Transverse colon (tissue), 3 donors: ENCODE data around the gene SASH1.

Experiments
- EP300 ChIP-seq: sonication (generic); formaldehyde crosslinking; IDR thresholded peaks from one replicate; pipeline ENCODE4 v1.6.1; 2017; ENCODE audit warnings: antibody characterized with exemption, low read depth
- POLR2A ChIP-seq: fragments of 450-650 bp; IDR thresholded peaks from one replicate; pipeline ENCODE4 v1.6.1; 2016; ENCODE audit warnings: antibody characterized with exemption, mild to moderate bottlenecking, moderate library complexity
- TF ChIP-seq, protein P1 (sequence below), 5 experiments: fragments of 200-600 bp in 3 of 5; fragments of 450-650 bp in 2 of 5; sonication (generic) in 3 of 5; IDR thresholded peaks; 1 replicate in 2 of 5; 2 replicates in 3 of 5; pipeline ENCODE4 v1.5.1; 2016 to 2017; ENCODE audit warnings: antibody characterized with exemption in 5 of 5, inconsistent platforms in 3 of 5, mild to moderate bottlenecking in 2 of 5, moderate library complexity in 1 of 5

DNA sequence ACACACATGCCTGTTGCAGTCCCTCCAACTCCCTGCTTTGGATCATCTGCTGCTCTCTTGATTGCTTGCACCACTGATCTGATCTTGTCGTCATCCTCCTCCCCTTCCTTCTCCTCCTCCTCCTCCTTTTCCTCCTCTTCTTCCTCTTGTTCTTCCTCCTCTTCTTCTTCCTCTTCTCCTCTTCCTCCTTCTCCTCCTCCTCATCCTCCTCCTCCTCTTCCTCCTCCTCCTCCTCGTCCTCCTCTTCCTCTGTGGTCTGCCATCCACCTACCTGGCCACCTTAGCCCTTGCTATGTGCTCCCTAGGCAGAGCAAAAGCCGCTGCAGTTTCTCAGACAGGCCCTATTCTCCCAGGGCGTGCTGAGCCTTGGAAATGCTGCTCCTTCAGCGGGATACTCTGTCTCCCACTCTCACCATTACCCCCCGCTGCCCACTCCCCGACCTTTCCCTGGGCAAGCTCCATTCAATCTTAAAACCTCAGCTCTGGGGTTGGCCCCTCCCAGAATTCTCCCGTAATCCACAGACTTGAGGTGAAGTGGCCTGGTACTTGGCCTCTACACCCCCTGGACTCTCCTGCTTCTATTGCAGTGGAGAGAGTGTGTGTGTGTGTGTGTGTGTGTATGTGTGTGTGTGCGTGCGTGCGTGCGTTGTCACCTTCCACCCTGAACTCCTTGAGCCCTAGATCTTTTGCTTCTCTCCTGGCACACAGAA, 105.0 kb downstream of the SASH1 start:
- TF ChIP-seq, protein P1, sequence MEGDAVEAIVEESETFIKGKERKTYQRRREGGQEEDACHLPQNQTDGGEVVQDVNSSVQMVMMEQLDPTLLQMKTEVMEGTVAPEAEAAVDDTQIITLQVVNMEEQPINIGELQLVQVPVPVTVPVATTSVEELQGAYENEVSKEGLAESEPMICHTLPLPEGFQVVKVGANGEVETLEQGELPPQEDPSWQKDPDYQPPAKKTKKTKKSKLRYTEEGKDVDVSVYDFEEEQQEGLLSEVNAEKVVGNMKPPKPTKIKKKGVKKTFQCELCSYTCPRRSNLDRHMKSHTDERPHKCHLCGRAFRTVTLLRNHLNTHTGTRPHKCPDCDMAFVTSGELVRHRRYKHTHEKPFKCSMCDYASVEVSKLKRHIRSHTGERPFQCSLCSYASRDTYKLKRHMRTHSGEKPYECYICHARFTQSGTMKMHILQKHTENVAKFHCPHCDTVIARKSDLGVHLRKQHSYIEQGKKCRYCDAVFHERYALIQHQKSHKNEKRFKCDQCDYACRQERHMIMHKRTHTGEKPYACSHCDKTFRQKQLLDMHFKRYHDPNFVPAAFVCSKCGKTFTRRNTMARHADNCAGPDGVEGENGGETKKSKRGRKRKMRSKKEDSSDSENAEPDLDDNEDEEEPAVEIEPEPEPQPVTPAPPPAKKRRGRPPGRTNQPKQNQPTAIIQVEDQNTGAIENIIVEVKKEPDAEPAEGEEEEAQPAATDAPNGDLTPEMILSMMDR (IDR thresholded peaks at IDR 0.05) = no peak
- no peak for TF ChIP-seq EP300
- TF ChIP-seq POLR2A = no peak
